K562 (cell line): Measurements from ENCODE around the gene GHDC. TPM values are rescaled to one million over a fixed set of nuclear protein-coding genes. Genes with fewer than 3 reads are reported as not detected.

Experiments used
- IFI16 ChIP-seq: fragments of 250-450 bp; sonication (Bioruptor Pico); IDR thresholded peaks from 2 replicates; pipeline ENCODE4 v2.1.2; 2022; ENCODE audit warnings: mild to moderate bottlenecking, inconsistent platforms
- MCM2 ChIP-seq: fragments of 450-650 bp; IDR thresholded peaks from 2 replicates; pipeline ENCODE4 v1.6.1; 2017; ENCODE audit warnings: low read depth, mild to moderate bottlenecking
- NBN ChIP-seq: fragments of 450-650 bp; IDR thresholded peaks from 2 replicates; pipeline ENCODE4 v1.6.1; 2016; ENCODE audit warnings: low read depth, mild to moderate bottlenecking
- SRSF1 ChIP-seq: fragments of 200-400 bp; formaldehyde crosslinking; IDR thresholded peaks from 2 replicates; pipeline ENCODE4 v1.6.1; 2017; ENCODE audit warnings: mild to moderate bottlenecking, low read depth, low read length, moderate library complexity
- SUPT5H ChIP-seq: fragments of 450-650 bp; IDR thresholded peaks from 2 replicates; pipeline ENCODE4 v1.6.1; 2016
- TBP ChIP-seq: optimal IDR thresholded peaks from 2 replicates; pipeline ENCODE3; 2011; ENCODE audit warnings: low read depth, low read length, improper control_type of control experiment
- ZNF512 ChIP-seq: IDR thresholded peaks from 2 replicates; pipeline ENCODE4 v1.6.1; 2016; ENCODE audit warnings: missing genetic modification characterization, missing compliant biosample characterization
- polyA plus RNA-seq, 8 experiments: library from polyadenylated mRNA; depleted of rRNA in 4 of 8; stranded (reverse) in 5 of 8; unstranded in 3 of 8; fragments of >200 nt; fragmentation: Nextera tagmentation in 2 of 8; fragmentation: Illumina TruSeq in 1 of 8; extraction: Ambion mirVana in 2 of 8; extraction: Trizol in 1 of 8; gene quantifications; 2 replicates each; pipeline versions ENCODE4 v1.2.1 to v1.2.3, GENCODE V29; 2011 to 2014; ENCODE audit warnings: inconsistent platforms in 1 of 8, missing spikeins in 1 of 8
- total RNA-seq, 7 experiments: library from RNA; depleted of rRNA in 6 of 7; stranded (reverse); fragments of >200 nt in 6 of 7; fragmentation: Illumina TruSeq in 2 of 7; extraction: Trizol in 2 of 7; gene quantifications; 2 replicates each; pipeline versions ENCODE4 v1.2.1 to v1.2.3, GENCODE V29; 2011 to 2021; ENCODE audit warnings: low replicate concordance in 1 of 7
- TF ChIP-seq, protein P1 (sequence below), 2 experiments: fragments of 450-650 bp in 1 of 2; sonication (generic) in 1 of 2; formaldehyde crosslinking in 1 of 2; IDR thresholded peaks; 2 replicates each; pipeline versions ENCODE4 v1.7.1 to v1.9.0; 2016 to 2022; ENCODE audit warnings: inconsistent platforms in 1 of 2, mild to moderate bottlenecking in 1 of 2, missing genetic modification reagents in 1 of 2
- TF ChIP-seq, protein P2 (sequence below), 3 experiments: fragments of 200-800 bp in 1 of 3; fragments of 250-450 bp in 1 of 3; fragments of 450-650 bp in 1 of 3; sonication (Bioruptor Pico) in 1 of 3; sonication (Bioruptor generic) in 1 of 3; formaldehyde crosslinking in 1 of 3; IDR thresholded peaks; 2 replicates each; pipeline versions ENCODE4 v1.6.1 to v1.8.0; 2016 to 2022; ENCODE audit warnings: mild to moderate bottlenecking in 2 of 3, missing genetic modification characterization in 2 of 3, missing compliant biosample characterization in 1 of 3, moderate library complexity in 1 of 3
- TF ChIP-seq, protein P3 (sequence below): fragments of 450-650 bp; formaldehyde crosslinking; IDR thresholded peaks from 2 replicates; pipeline ENCODE4 v1.4.0; 2020; ENCODE audit warnings: mild to moderate bottlenecking, moderate library complexity

Gene GHDC
- total and polyA plus RNA-seq, 9 of the 15 experiments (the other 6 are each of a cell fraction or from before 2014, with no cell fraction given): 0.65 to 23.2 (median 11.2) TPM

GRCh38 chr17:42182927-42183734 is 11.2 kb downstream of the GHDC start (continued):
- TF ChIP-seq, protein P1, sequence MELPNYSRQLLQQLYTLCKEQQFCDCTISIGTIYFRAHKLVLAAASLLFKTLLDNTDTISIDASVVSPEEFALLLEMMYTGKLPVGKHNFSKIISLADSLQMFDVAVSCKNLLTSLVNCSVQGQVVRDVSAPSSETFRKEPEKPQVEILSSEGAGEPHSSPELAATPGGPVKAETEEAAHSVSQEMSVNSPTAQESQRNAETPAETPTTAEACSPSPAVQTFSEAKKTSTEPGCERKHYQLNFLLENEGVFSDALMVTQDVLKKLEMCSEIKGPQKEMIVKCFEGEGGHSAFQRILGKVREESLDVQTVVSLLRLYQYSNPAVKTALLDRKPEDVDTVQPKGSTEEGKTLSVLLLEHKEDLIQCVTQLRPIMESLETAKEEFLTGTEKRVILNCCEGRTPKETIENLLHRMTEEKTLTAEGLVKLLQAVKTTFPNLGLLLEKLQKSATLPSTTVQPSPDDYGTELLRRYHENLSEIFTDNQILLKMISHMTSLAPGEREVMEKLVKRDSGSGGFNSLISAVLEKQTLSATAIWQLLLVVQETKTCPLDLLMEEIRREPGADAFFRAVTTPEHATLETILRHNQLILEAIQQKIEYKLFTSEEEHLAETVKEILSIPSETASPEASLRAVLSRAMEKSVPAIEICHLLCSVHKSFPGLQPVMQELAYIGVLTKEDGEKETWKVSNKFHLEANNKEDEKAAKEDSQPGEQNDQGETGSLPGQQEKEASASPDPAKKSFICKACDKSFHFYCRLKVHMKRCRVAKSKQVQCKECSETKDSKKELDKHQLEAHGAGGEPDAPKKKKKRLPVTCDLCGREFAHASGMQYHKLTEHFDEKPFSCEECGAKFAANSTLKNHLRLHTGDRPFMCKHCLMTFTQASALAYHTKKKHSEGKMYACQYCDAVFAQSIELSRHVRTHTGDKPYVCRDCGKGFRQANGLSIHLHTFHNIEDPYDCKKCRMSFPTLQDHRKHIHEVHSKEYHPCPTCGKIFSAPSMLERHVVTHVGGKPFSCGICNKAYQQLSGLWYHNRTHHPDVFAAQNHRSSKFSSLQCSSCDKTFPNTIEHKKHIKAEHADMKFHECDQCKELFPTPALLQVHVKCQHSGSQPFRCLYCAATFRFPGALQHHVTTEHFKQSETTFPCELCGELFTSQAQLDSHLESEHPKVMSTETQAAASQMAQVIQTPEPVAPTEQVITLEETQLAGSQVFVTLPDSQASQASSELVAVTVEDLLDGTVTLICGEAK (IDR thresholded peaks at IDR 0.05): peak; percentile 56
- TF ChIP-seq, protein P1 (CRISPR knock-in tag; IDR thresholded peaks at IDR 0.05): no peak
- TF ChIP-seq IFI16 (CRISPR knock-in tag) (no peak), NBN (peak; percentile 84), TBP (no peak), SUPT5H (no peak), ZNF512 (peak; percentile 92), SRSF1 (no peak), MCM2 (no peak)
- TF ChIP-seq, protein P2, sequence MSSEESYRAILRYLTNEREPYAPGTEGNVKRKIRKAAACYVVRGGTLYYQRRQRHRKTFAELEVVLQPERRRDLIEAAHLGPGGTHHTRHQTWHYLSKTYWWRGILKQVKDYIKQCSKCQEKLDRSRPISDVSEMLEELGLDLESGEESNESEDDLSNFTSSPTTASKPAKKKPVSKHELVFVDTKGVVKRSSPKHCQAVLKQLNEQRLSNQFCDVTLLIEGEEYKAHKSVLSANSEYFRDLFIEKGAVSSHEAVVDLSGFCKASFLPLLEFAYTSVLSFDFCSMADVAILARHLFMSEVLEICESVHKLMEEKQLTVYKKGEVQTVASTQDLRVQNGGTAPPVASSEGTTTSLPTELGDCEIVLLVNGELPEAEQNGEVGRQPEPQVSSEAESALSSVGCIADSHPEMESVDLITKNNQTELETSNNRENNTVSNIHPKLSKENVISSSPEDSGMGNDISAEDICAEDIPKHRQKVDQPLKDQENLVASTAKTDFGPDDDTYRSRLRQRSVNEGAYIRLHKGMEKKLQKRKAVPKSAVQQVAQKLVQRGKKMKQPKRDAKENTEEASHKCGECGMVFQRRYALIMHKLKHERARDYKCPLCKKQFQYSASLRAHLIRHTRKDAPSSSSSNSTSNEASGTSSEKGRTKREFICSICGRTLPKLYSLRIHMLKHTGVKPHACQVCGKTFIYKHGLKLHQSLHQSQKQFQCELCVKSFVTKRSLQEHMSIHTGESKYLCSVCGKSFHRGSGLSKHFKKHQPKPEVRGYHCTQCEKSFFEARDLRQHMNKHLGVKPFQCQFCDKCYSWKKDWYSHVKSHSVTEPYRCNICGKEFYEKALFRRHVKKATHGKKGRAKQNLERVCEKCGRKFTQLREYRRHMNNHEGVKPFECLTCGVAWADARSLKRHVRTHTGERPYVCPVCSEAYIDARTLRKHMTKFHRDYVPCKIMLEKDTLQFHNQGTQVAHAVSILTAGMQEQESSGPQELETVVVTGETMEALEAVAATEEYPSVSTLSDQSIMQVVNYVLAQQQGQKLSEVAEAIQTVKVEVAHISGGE (CRISPR knock-in tag; IDR thresholded peaks at IDR 0.05): no peak
- TF ChIP-seq, protein P3, sequence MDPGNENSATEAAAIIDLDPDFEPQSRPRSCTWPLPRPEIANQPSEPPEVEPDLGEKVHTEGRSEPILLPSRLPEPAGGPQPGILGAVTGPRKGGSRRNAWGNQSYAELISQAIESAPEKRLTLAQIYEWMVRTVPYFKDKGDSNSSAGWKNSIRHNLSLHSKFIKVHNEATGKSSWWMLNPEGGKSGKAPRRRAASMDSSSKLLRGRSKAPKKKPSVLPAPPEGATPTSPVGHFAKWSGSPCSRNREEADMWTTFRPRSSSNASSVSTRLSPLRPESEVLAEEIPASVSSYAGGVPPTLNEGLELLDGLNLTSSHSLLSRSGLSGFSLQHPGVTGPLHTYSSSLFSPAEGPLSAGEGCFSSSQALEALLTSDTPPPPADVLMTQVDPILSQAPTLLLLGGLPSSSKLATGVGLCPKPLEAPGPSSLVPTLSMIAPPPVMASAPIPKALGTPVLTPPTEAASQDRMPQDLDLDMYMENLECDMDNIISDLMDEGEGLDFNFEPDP (CRISPR knock-in tag): no peak
